Spinal cord (tissue), 10 donors: Measurements from ENCODE around the gene CKLF. TPM values are rescaled to one million over a fixed set of nuclear protein-coding genes. Genes with fewer than 3 reads are reported as not detected.
A peak's percentile ranks its signal among the peaks of the same experiment; 100 is the strongest.

Experiments
- DNase-seq, 6 donors: peaks; one replicate each; pipeline versions ENCODE4 v3.0.0 to v3.0.0-alpha.2; 2013 to 2015; ENCODE audit warnings: low spot score in 6 of 6, low read depth in 4 of 6
- H3K27ac ChIP-seq: one replicate; pipeline ENCODE4 v1.5.1; 2013; ENCODE audit warnings: low read depth, low read length, control low read depth
- H3K27me3 ChIP-seq: one replicate; pipeline ENCODE4 v1.6.1; 2013; ENCODE audit warnings: low read length; ENCODE audit not compliant: control insufficient read depth, insufficient read depth
- H3K36me3 ChIP-seq: one replicate; pipeline ENCODE4 v1.6.1; 2013; ENCODE audit warnings: low read length; ENCODE audit not compliant: control insufficient read depth, insufficient read depth
- H3K4me1 ChIP-seq: one replicate; pipeline ENCODE4 v1.6.1; 2013; ENCODE audit warnings: low read length; ENCODE audit not compliant: control insufficient read depth, insufficient read depth
- H3K4me3 ChIP-seq: one replicate; pipeline ENCODE4 v1.5.1; 2013; ENCODE audit warnings: low read depth, low read length, control low read depth
- H3K9me3 ChIP-seq: one replicate; pipeline ENCODE4 v1.6.1; 2013; ENCODE audit warnings: low read length; ENCODE audit not compliant: control insufficient read depth, insufficient read depth
- WGBS: methylation state at CpG from one replicate; pipeline ENCODE4 v1.1.5; 2013; ENCODE audit warnings: missing lambda C conversion rate; ENCODE audit not compliant: insufficient coverage; 5-methylcytosine and 5-hydroxymethylcytosine counted together
- polyA plus RNA-seq, 2 donors: library from polyadenylated mRNA; unstranded; fragments of 120-200 nt; gene quantifications; one replicate each; pipeline ENCODE4 v1.2.1, GENCODE V29; 2013; ENCODE audit not compliant: insufficient read length in 2 of 2
- total RNA-seq, 2 donors: library from RNA; depleted of rRNA in 1 of 2; stranded (reverse); fragments of 120-200 nt in 1 of 2; fragments of >200 nt in 1 of 2; gene quantifications; one replicate each; pipeline versions ENCODE4 v1.2.3 to v1.2.4, GENCODE V29; 2013 to 2014
- donor health status: healthy.

The CKLF gene
- total and polyA plus RNA-seq, 4 donors: 38.1 to 65.1 (median 40.7) TPM

- 83% methylated on average over 6 of the region's 6 CpGs for WGBS
- H3K36me3 ChIP-seq: peaks cover 81% of the 10 kb centered on the region
- H3K27me3 ChIP-seq: no peaks in the 10 kb centered on the region
- no peak for DNase-seq
- H3K9me3 ChIP-seq: no peaks in the 10 kb centered on the region
- peak overlapping the region; percentile 7 for H3K27ac ChIP-seq
- H3K4me1 ChIP-seq: peaks cover 19% of the 10 kb centered on the region
- H3K4me3 ChIP-seq: no peak overlapping the region
Observed at GRCh38 chr16:66524601-66525164, 27.7 kb upstream of the CKLF start.

DNA sequence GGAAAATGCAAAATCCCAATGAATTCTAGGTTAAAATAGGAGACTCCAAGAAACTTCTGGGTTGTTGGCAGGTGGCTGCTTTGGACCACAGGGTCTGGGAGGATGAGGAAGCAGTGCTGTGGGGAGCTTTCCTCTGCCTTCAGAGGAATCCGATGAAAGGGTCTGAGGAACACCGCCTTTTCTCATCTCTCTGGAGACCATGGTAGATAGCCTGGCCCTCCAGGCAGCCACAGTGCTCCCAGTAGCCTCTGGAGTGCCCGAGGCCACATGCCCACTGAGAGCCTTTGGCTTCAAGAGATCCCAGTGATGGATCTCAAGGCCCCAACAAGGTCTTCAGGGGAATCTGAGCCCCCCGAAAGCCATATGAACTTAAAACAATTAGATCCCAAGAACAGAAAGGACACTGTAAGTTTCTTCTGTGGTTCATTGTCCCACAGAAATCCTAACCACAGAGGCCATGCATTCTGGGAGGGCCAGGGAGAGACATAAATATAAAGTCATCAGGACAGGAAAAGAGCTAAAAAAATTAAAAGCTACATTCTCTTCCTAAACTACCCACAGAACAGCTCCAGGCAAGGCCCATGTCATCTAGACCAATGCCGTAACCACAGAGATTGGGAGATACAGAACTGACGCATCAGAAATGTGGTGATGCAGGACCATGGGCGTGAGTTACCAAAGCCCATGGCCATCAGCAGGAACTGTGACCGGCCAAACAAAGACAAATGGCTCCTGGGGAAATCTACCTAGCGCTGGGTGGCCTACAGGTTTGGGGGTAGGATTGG is 26.8 kb upstream of the CKLF start:
- 91% methylated on average over 7 of the region's 9 CpGs for WGBS

GRCh38 chr16:66528294-66528693 is 24.1 kb upstream of the CKLF start:
- DNase-seq: no peak
- Histone ChIP-seq H3K36me3 (peaks cover 64% of the 10 kb centered on the region), H3K27ac (no peak overlapping the region), H3K4me1 (no peaks in the 10 kb centered on the region), H3K27me3 (no peaks in the 10 kb centered on the region), H3K4me3 (no peak overlapping the region), H3K9me3 (no peaks in the 10 kb centered on the region)
- WGBS: 97% methylated on average over 4 of the region's 5 CpGs

More for the DNA sequence above, 26.8 kb upstream of the CKLF start:
- Histone ChIP-seq H3K9me3 (no peaks in the 10 kb centered on the region), H3K36me3 (peaks cover 80% of the 10 kb centered on the region), H3K4me1 (peaks cover 16% of the 10 kb centered on the region), H3K4me3 (no peak overlapping the region), H3K27ac (no peak overlapping the region), H3K27me3 (no peaks in the 10 kb centered on the region)
- no peak for DNase-seq

DNA sequence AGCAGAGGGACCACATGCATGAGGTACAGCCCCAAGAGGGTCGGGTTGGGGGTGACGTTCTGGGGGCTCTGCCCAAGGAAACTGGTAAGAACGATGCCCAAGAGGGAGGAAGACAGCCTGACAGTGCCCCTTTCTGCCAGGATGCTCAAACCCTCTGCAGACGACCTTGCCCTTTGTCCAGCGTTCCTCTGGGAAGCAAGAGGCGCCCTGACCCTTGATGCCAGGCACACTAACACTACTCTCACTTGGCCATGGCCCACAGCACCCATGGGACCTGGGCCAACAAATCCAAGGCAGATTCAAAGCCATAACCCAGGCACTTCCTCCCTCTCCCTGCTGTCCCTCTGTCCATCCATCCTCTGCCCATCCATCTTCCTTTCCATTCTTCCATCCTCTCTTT is 22.9 kb upstream of the CKLF start:
- H3K4me1 ChIP-seq: no peaks in the 10 kb centered on the region
- no peak overlapping the region for H3K4me3 ChIP-seq
- H3K27me3 ChIP-seq: no peaks in the 10 kb centered on the region
- no peak for DNase-seq
- no peak overlapping the region for H3K27ac ChIP-seq
- 90% methylated on average over 6 of the region's 6 CpGs for WGBS
- H3K36me3 ChIP-seq: peaks cover 55% of the 10 kb centered on the region
- H3K9me3 ChIP-seq: no peaks in the 10 kb centered on the region

DNA sequence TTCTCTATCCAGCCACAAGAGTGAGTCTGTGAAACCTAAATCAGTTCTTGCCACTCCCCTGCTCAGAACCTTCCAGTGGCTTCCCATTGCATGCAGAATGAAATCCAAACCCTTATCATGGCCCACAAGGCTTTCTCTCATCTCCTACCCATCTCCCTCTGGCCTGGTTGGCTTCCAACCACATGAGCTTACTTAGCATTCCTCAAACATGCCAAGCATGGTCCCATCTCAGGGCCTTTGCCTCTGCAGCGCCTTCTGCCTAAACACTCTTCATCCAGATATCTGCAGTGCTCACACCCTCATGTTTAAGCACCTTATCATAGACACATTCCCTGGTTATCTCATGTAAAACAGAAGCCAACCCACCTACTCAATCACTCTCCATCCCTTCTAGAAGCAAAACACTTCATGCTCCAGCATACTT is 18.0 kb upstream of the CKLF start:
- Histone ChIP-seq H3K9me3 (no peaks in the 10 kb centered on the region), H3K27me3 (no peaks in the 10 kb centered on the region), H3K27ac (no peak overlapping the region), H3K4me1 (no peaks in the 10 kb centered on the region), H3K4me3 (no peak overlapping the region), H3K36me3 (peaks cover 45% of the 10 kb centered on the region)
- WGBS: 100% methylated on average over 1 of the region's 1 CpG
- DNase-seq: no peak

- H3K36me3 ChIP-seq: peaks cover 36% of the 10 kb centered on the region
- no peak overlapping the region for H3K27ac ChIP-seq
- no peak overlapping the region for H3K4me3 ChIP-seq
Observed at GRCh38 chr16:66536525-66536924, 15.9 kb upstream of the CKLF start.

DNA sequence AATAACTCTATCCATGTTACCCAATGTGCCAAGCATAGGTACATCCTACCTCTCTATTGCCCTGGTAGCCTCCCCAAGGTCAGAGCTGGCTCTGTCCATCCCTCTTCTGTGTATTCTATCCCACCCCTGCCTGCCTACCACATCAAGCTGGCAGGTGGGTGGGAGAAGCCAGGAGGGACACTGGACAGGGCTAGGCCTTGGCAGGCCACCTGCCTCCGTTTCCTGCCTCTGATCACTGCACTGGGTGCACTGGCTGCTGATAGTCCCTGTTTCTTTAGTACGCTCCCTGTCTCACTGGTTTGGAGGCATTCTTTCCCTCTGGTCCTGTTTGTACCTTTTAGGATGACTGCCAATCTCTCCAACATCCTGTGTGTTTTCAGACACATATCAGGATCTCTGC is 15.1 kb upstream of the CKLF start:
- no peak for DNase-seq
- Histone ChIP-seq H3K27me3 (no peaks in the 10 kb centered on the region), H3K27ac (no peak overlapping the region)

More at GRCh38 chr16:66536525-66536924, 15.9 kb upstream of the CKLF start:
- Histone ChIP-seq H3K27me3 (no peaks in the 10 kb centered on the region), H3K4me1 (no peaks in the 10 kb centered on the region), H3K9me3 (no peaks in the 10 kb centered on the region)
- WGBS: 87% methylated on average over 3 of the region's 4 CpGs
- DNase-seq: no peak

GRCh38 chr16:66538910-66539309 is 13.5 kb upstream of the CKLF start:
- 94% methylated on average over 3 of the region's 5 CpGs for WGBS
- no peak for DNase-seq
- no peaks in the 10 kb centered on the region for H3K27me3 ChIP-seq
- H3K36me3 ChIP-seq: peaks cover 47% of the 10 kb centered on the region
- H3K4me3 ChIP-seq: no peak overlapping the region
- H3K9me3 ChIP-seq: no peaks in the 10 kb centered on the region
- H3K27ac ChIP-seq: no peak overlapping the region
- H3K4me1 ChIP-seq: no peaks in the 10 kb centered on the region

More for the DNA sequence above, 15.1 kb upstream of the CKLF start:
- Histone ChIP-seq H3K9me3 (no peaks in the 10 kb centered on the region), H3K36me3 (peaks cover 36% of the 10 kb centered on the region), H3K4me1 (no peaks in the 10 kb centered on the region), H3K4me3 (no peak overlapping the region)
- 89% methylated on average over 2 of the region's 2 CpGs for WGBS

DNA sequence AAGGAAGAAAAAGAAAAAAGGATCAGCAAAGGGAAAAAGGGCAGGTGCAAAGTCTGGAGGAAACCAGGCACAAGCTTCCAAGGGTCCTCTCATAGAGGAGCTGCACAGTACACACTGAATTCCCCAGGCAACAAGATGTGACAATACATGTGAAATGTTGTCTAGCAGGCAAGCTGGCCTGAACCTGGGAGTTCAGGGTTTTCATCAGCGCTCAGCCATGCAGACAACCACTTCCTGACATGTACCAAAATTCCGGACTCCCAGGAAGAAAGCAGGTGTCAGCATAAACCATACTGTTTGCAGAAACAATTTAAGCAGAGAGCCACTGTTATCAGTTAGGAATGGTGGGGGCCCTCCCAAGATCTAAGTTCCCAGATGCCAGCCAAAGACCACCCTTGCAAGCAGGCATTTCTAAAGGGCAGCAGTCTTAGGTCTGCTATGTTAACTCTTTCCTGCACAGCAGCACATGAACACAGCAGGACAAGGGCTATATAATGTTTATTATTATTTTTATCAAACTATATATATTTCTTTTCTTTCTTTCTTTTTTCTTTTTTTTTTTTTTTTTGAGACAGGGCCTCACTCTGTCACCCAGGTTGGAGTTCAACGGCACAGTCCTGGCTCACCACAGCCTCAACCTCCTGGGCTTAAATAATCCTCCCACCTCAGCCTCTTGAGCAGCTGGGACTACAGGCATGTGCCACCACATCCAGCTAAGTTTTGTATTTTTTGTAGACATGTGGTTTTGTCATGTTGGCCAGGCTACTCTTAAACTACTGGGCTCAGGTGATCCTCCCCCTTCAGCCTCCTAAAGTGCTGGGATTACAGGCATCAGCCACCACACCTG is 12.5 kb upstream of the CKLF start:
- WGBS: no CpG with 5 or more reads among the region's 3 CpGs
- peaks cover 47% of the 10 kb centered on the region for H3K36me3 ChIP-seq
- DNase-seq: no peak

More for the DNA sequence above, 12.5 kb upstream of the CKLF start:
- no peak overlapping the region for H3K27ac ChIP-seq
- H3K27me3 ChIP-seq: no peaks in the 10 kb centered on the region
- no peaks in the 10 kb centered on the region for H3K9me3 ChIP-seq
- H3K4me3 ChIP-seq: no peak overlapping the region
- H3K4me1 ChIP-seq: no peaks in the 10 kb centered on the region
